Neural progenitor cell (in vitro differentiated cells): ENCODE measurements around the gene FANCM. TPM values are rescaled to one million over a fixed set of nuclear protein-coding genes. Genes with fewer than 3 reads are reported as not detected.
"Not testable (repeated sequence)": the region's sequence is repeated elsewhere in the genome, so short reads cannot be mapped to it uniquely, and the experiment has no call there.

Source experiments
- DNase-seq: peaks from one replicate; pipeline ENCODE4 v3.0.0-alpha.2; 2016; ENCODE audit warnings: low spot score
- H2AFZ ChIP-seq: fragments of 200-600 bp; sonication (generic); replicated peaks from 2 replicates; pipeline ENCODE4 v1.6.1; 2016; ENCODE audit warnings: antibody characterized with exemption
- H3F3A ChIP-seq: fragments of 200-600 bp; sonication (generic); 2 replicates; pipeline ENCODE4 v1.6.1; 2016; ENCODE audit warnings: antibody characterized with exemption, low read depth
- H3K27ac ChIP-seq: fragments of 200-600 bp; sonication (generic); 2 replicates; pipeline ENCODE4 v1.5.1; 2016; ENCODE audit warnings: mild to moderate bottlenecking
- H3K27me3 ChIP-seq: fragments of 200-600 bp; sonication (generic); 2 replicates; pipeline ENCODE4 v1.6.1; 2016; ENCODE audit warnings: mild to moderate bottlenecking, moderate library complexity
- H3K36me3 ChIP-seq: fragments of 200-600 bp; sonication (generic); 2 replicates; pipeline ENCODE4 v1.5.1; 2016
- H3K4me1 ChIP-seq: fragments of 200-600 bp; sonication (generic); 2 replicates; pipeline ENCODE4 v1.6.1; 2016; ENCODE audit warnings: mixed run types
- H3K4me2 ChIP-seq: fragments of 200-600 bp; sonication (generic); 2 replicates; pipeline ENCODE4 v1.6.1; 2016
- H3K4me3 ChIP-seq: fragments of 200-600 bp; sonication (generic); 2 replicates; pipeline ENCODE4 v1.5.1; 2016
- H3K79me2 ChIP-seq: fragments of 200-600 bp; sonication (generic); 2 replicates; pipeline ENCODE4 v1.6.1; 2016; ENCODE audit warnings: low read depth
- H3K9ac ChIP-seq: fragments of 200-600 bp; sonication (generic); 2 replicates; pipeline ENCODE4 v1.6.1; 2016
- H3K9me3 ChIP-seq: fragments of 200-600 bp; sonication (generic); 2 replicates; pipeline ENCODE4 v1.5.1; 2016; ENCODE audit warnings: low read depth
- H4K20me1 ChIP-seq: fragments of 200-600 bp; sonication (generic); 2 replicates; pipeline ENCODE4 v1.6.1; 2016; ENCODE audit warnings: low read depth
- H3K27ac Mint-ChIP-seq: 3 replicates; pipeline ENCODE4 v1.8.0; 2021; ENCODE audit warnings: mixed read lengths
- H3K27me3 Mint-ChIP-seq: 2 replicates; pipeline ENCODE4 v1.8.0; 2022; ENCODE audit warnings: low read depth, mild to moderate bottlenecking, inconsistent platforms, moderate library complexity, mixed read lengths; ENCODE audit not compliant: insufficient read depth
- H3K36me3 Mint-ChIP-seq: 3 replicates; pipeline ENCODE4 v1.8.0; 2021; ENCODE audit warnings: mixed read lengths
- H3K4me1 Mint-ChIP-seq: 3 replicates; pipeline ENCODE4 v1.8.0; 2021; ENCODE audit warnings: mixed read lengths
- H3K4me3 Mint-ChIP-seq: 3 replicates; pipeline ENCODE4 v1.8.0; 2021; ENCODE audit warnings: mild to moderate bottlenecking, moderate library complexity, mixed read lengths
- H3K9me3 Mint-ChIP-seq: 3 replicates; pipeline ENCODE4 v1.8.0; 2020; ENCODE audit warnings: mixed read lengths
- CTCF ChIP-seq: fragments of 200-600 bp; sonication (generic); IDR thresholded peaks from 2 replicates; pipeline ENCODE4 v1.5.1; 2017; ENCODE audit warnings: antibody characterized with exemption, mild to moderate bottlenecking
- EZH2 ChIP-seq: fragments of 200-600 bp; sonication (generic); IDR thresholded peaks from 2 replicates; pipeline ENCODE4 v1.6.1; 2017; ENCODE audit warnings: antibody characterized with exemption, mild to moderate bottlenecking, moderate library complexity
- EZH2phosphoT487 ChIP-seq: fragments of 200-600 bp; sonication (generic); IDR thresholded peaks from 2 replicates; pipeline ENCODE4 v1.6.1; 2017; ENCODE audit warnings: antibody characterized with exemption
- total RNA-seq: library from RNA; depleted of rRNA; stranded (reverse); fragments of >200 nt; gene quantifications from 2 replicates; pipeline ENCODE4 v1.2.3, GENCODE V29; 2015; ENCODE audit warnings: low replicate concordance

The FANCM gene
- total RNA-seq, 1 donor from 2014 or later, result 29.4 TPM

- no peak overlapping the region for H3K4me3 Mint-ChIP-seq
- H3K27me3 Mint-ChIP-seq, result no peaks in the 10 kb centered on the region
- no peaks in the 10 kb centered on the region for H3K4me1 ChIP-seq
- no peak overlapping the region for H3K27ac ChIP-seq
- TF ChIP-seq EZH2phosphoT487 (no peak), EZH2 (no peak), CTCF (no peak)
- no peaks in the 10 kb centered on the region for H3F3A ChIP-seq
- peaks cover 39% of the 10 kb centered on the region for H3K36me3 ChIP-seq
- H3K9me3 ChIP-seq, result no peaks in the 10 kb centered on the region
- no peak for DNase-seq
- no peak overlapping the region for H2AFZ ChIP-seq
- no peaks in the 10 kb centered on the region for H3K27me3 ChIP-seq
- H3K4me3 ChIP-seq, result no peak overlapping the region
- no peaks in the 10 kb centered on the region for H3K79me2 ChIP-seq
- no peak overlapping the region for H3K4me2 ChIP-seq
- peaks cover 38% of the 10 kb centered on the region for H3K36me3 Mint-ChIP-seq
- H4K20me1 ChIP-seq, result no peaks in the 10 kb centered on the region
- H3K9ac ChIP-seq, result no peak overlapping the region
- H3K4me1 Mint-ChIP-seq, result peaks cover 2% of the 10 kb centered on the region
- no peaks in the 10 kb centered on the region for H3K9me3 Mint-ChIP-seq
- no peak overlapping the region for H3K27ac Mint-ChIP-seq
These were observed 76.5 kb downstream of the FANCM start for GRCh38 chr14:45212231-45212630.

GRCh38 chr14:45213716-45214115 lies 78.0 kb downstream of the FANCM start:
- not testable (repeated sequence) for H2AFZ ChIP-seq, H3K27me3 ChIP-seq, H3K4me1 ChIP-seq, H3K4me3 Mint-ChIP-seq, H3F3A ChIP-seq, H3K4me1 Mint-ChIP-seq, H4K20me1 ChIP-seq, H3K27ac Mint-ChIP-seq, H3K27me3 Mint-ChIP-seq, H3K79me2 ChIP-seq, H3K9me3 Mint-ChIP-seq, H3K27ac ChIP-seq, DNase-seq, H3K9ac ChIP-seq, H3K4me3 ChIP-seq, H3K9me3 ChIP-seq, H3K4me2 ChIP-seq
- peaks cover 47% of the 10 kb centered on the region for H3K36me3 ChIP-seq
- peaks cover 38% of the 10 kb centered on the region for H3K36me3 Mint-ChIP-seq

- not testable (repeated sequence) for H3K4me1 Mint-ChIP-seq, H3K9me3 ChIP-seq, H3K4me3 Mint-ChIP-seq, H3F3A ChIP-seq, H3K4me1 ChIP-seq, H3K27me3 ChIP-seq, H3K9me3 Mint-ChIP-seq, DNase-seq, H3K27ac ChIP-seq, H4K20me1 ChIP-seq, H3K79me2 ChIP-seq, H3K27ac Mint-ChIP-seq, H3K27me3 Mint-ChIP-seq, H3K9ac ChIP-seq, H2AFZ ChIP-seq, H3K4me3 ChIP-seq, H3K4me2 ChIP-seq
- H3K36me3 Mint-ChIP-seq, result peaks cover 38% of the 10 kb centered on the region
- peaks cover 46% of the 10 kb centered on the region for H3K36me3 ChIP-seq
These were observed 78.6 kb downstream of the FANCM start for GRCh38 chr14:45214341-45214740.

- Mint-ChIP-seq H3K9me3 (no peaks in the 10 kb centered on the region), H3K27ac (no peak overlapping the region), H3K27me3 (no peaks in the 10 kb centered on the region), H3K4me3 (no peak overlapping the region), H3K4me1 (no peaks in the 10 kb centered on the region), H3K36me3 (peaks cover 28% of the 10 kb centered on the region)
- Histone ChIP-seq H2AFZ (no peak overlapping the region), H3K36me3 (peaks cover 50% of the 10 kb centered on the region), H3K4me2 (no peak overlapping the region), H3K9ac (no peak overlapping the region), H3K27me3 (no peaks in the 10 kb centered on the region), H3K4me1 (no peaks in the 10 kb centered on the region), H3K9me3 (no peaks in the 10 kb centered on the region), H3K27ac (no peak overlapping the region), H4K20me1 (no peaks in the 10 kb centered on the region), H3K79me2 (no peaks in the 10 kb centered on the region), H3F3A (no peaks in the 10 kb centered on the region), H3K4me3 (no peak overlapping the region)
- TF ChIP-seq CTCF (no peak), EZH2 (no peak), EZH2phosphoT487 (no peak)
- no peak for DNase-seq
These were observed 86.9 kb downstream of the FANCM start for GRCh38 chr14:45222485-45223262.
